GM12878 (cell line): ENCODE results near the gene MSH2. TPM values are rescaled to one million over a fixed set of nuclear protein-coding genes. Genes with fewer than 3 reads are reported as not detected.
"Not testable (repeated sequence)": the region's sequence is repeated elsewhere in the genome, so short reads cannot be mapped to it uniquely, and the experiment has no call there.

Experiments
- ATAC-seq: fragments of 200-7000 bp; cut with Tn5 transposase; 3 replicates; pipeline ENCODE4 v1.9.1; 2020; ENCODE audit warnings: mild to moderate bottlenecking, moderate library complexity
- BruUV-seq: library from RNA; stranded (reverse); fragments of 400-500 nt; replicated peaks from 2 replicates; lab custom pipeline; 2021; lab: Mats Ljungman, UMichigan
- CTCF ChIA-PET: fragments of 300-600 bp; sonication (Branson Sonifier 250); formaldehyde crosslinking; extraction: SDS; loops from one replicate; lab custom pipeline; 2021; ENCODE audit warnings: inconsistent platforms; lab: Yijun Ruan, JAX
- POLR2A ChIA-PET: fragments of 350-600 bp; formaldehyde crosslinking; extraction: SDS; loops from one replicate; lab custom pipeline; 2021; ENCODE audit warnings: inconsistent platforms; lab: Charles Lee
- RAD21 ChIA-PET: fragments of 300-600 bp; sonication (Branson Sonifier 250); formaldehyde crosslinking; loops from one replicate; lab custom pipeline; 2023; ENCODE audit warnings: antibody characterized with exemption; ENCODE audit not compliant: unreplicated experiment; lab: Charles Lee
- SMC1A ChIA-PET: fragments of 300-600 bp; sonication (Branson Sonifier 250); formaldehyde crosslinking; loops from one replicate; lab custom pipeline; 2023; ENCODE audit not compliant: unreplicated experiment, uncharacterized antibody; lab: Charles Lee
- DNase-seq: peaks from one replicate; pipeline ENCODE4 v3.0.0-alpha.2; 2011; ENCODE audit warnings: low read depth, low spot score
- FAIRE-seq: peaks from 3 replicates; lab custom pipeline; 2011; peaks lifted over from hg19 to GRCh38; lab: Jason Lieb, UNC
- H2AFZ ChIP-seq: 2 replicates; pipeline ENCODE4 v1.6.0; 2011; ENCODE audit warnings: low read depth, low read length, control low read depth; ENCODE audit not compliant: control insufficient read depth
- H3K27ac ChIP-seq: 2 replicates; pipeline ENCODE4 v1.5.1; 2011; ENCODE audit warnings: control low read depth; ENCODE audit not compliant: control insufficient read depth, insufficient read depth
- H3K27me3 ChIP-seq, 2 experiments: replicated peaks in 1 of 2; 2 replicates each; pipeline versions ENCODE4 v1.6.0 to v1.6.1; 2011; ENCODE audit warnings: low read length in 1 of 2; ENCODE audit not compliant: control insufficient read depth in 2 of 2, insufficient read depth in 2 of 2
- H3K36me3 ChIP-seq, 2 experiments: 2 replicates each; pipeline ENCODE4 v1.5.1; 2011; ENCODE audit warnings: low read length in 1 of 2; ENCODE audit not compliant: control insufficient read depth in 2 of 2, insufficient read depth in 2 of 2
- H3K4me1 ChIP-seq: 2 replicates; pipeline ENCODE4 v1.6.1; 2011; ENCODE audit warnings: mild to moderate bottlenecking, low read length, moderate library complexity, mixed read lengths; ENCODE audit not compliant: control insufficient read depth, insufficient read depth
- H3K4me2 ChIP-seq: 2 replicates; pipeline ENCODE4 v1.6.0; 2011; ENCODE audit warnings: control low read depth; ENCODE audit not compliant: control insufficient read depth, insufficient read depth
- H3K4me3 ChIP-seq: fragments of 200-600 bp; sonication (generic); 2 replicates; pipeline ENCODE4 v1.5.1; 2016
- H3K79me2 ChIP-seq: 2 replicates; pipeline ENCODE4 v1.6.0; 2011; ENCODE audit warnings: low read length; ENCODE audit not compliant: control insufficient read depth, insufficient read depth
- H3K9ac ChIP-seq: 2 replicates; pipeline ENCODE4 v1.8.0; 2011; ENCODE audit warnings: low read length, control low read depth, mixed read lengths; ENCODE audit not compliant: control insufficient read depth, insufficient read depth
- H3K9me3 ChIP-seq: replicated peaks from 3 replicates; pipeline ENCODE4 v1.5.1; 2011; ENCODE audit warnings: mild to moderate bottlenecking, low read length; ENCODE audit not compliant: control insufficient read depth, insufficient read depth
- H4K20me1 ChIP-seq: 2 replicates; pipeline ENCODE4 v1.6.0; 2011; ENCODE audit not compliant: control insufficient read depth, insufficient read depth
- WGBS: methylation state at CpG from one replicate; pipeline ENCODE4 v1.1.6; 2016; ENCODE audit warnings: low lambda C conversion rate; ENCODE audit not compliant: insufficient replicate concordance, insufficient coverage; ENCODE audit errors: missing lambda C conversion rate; 5-methylcytosine and 5-hydroxymethylcytosine counted together
- in situ Hi-C: fragments of 300-500 bp; cut with MboI; formaldehyde crosslinking; loops from 9 replicates; pipeline ENCODE4 v1.14.3; 2018; ENCODE audit warnings: mixed read lengths
- intact Hi-C: fragments of 100-400 bp; cut with micrococcal nuclease; formaldehyde crosslinking; loops from one replicate; pipeline ENCODE4 v1.14.2; 2022; ENCODE audit not compliant: unreplicated experiment
- polyA plus RNA-seq, 11 experiments: library from polyadenylated mRNA; depleted of rRNA in 4 of 11; unstranded in 6 of 11; stranded (reverse) in 5 of 11; fragments of >200 nt; fragmentation: Nextera tagmentation in 4 of 11; fragmentation: Illumina TruSeq in 1 of 11; extraction: Ambion mirVana in 4 of 11; extraction: Trizol in 1 of 11; gene quantifications; 1 replicate in 1 of 11; 2 replicates in 10 of 11; pipeline versions ENCODE4 v1.2.1 to v1.2.3, GENCODE V29; 2011 to 2016; ENCODE audit warnings: inconsistent platforms in 2 of 11, missing spikeins in 2 of 11, low read depth in 1 of 11
- total RNA-seq, 4 experiments: library from RNA; depleted of rRNA in 3 of 4; stranded (reverse); fragments of >200 nt in 3 of 4; fragmentation: Illumina TruSeq in 1 of 4; extraction: Trizol in 1 of 4; gene quantifications; 2 replicates each; pipeline versions ENCODE4 v1.2.1 to v1.2.3, GENCODE V29; 2013 to 2021
- TF ChIP-seq, protein P1 (sequence below): fragments of 150-350 bp; IDR thresholded peaks from 2 replicates; pipeline ENCODE4 v1.6.1; 2014; ENCODE audit warnings: mild to moderate bottlenecking, low read depth, low read length

The MSH2 gene
- total and polyA plus RNA-seq, 10 of the 15 experiments (the other 5 are each of a cell fraction or from before 2014, with no cell fraction given) = 24.3 to 94.4 (median 55.5) TPM

DNA sequence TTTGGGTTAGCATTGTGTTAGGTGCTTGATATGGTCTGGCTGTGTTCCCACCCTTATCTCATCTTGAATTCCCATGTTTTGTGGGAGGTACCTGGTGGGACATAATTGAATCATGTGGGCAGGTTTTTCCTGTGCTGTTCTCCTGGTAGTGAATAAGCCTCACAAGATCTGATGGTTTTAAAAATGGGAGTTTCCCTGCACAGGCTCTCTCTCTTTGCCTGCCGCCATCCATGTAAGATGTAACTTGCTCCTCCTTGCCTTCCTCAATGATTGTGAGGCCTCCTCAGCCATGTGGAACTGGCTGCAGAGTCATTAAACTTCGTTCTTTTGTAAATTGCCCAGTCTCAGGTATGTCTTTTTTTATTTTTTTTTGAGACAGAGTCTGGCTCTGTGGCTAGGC, 2.8 kb downstream of the MSH2 start:
- H3K9ac ChIP-seq = no peak overlapping the region
- no peaks in the 10 kb centered on the region for H4K20me1 ChIP-seq
- BruUV-seq = no TSS peak
- peaks cover 6% of the 10 kb centered on the region for H3K4me1 ChIP-seq
- no peak overlapping the region for H3K27ac ChIP-seq
- CTCF ChIA-PET = no interaction called here
- in situ Hi-C loops (no loop called here), intact Hi-C loops (no loop called here)
- peaks cover 33% of the 10 kb centered on the region for H3K79me2 ChIP-seq
- H3K9me3 ChIP-seq = peaks cover 8% of the 10 kb centered on the region; the same call in 2 of the 3 replicates
- H3K36me3 ChIP-seq = peaks cover 0 to 6% of the 10 kb centered on the region in 2 experiments; a peak in 3 of 4 replicates
- no peak overlapping the region for H2AFZ ChIP-seq
- no peak for DNase-seq
- H3K4me2 ChIP-seq = no peak overlapping the region
- POLR2A ChIA-PET = no interaction called here
- SMC1A ChIA-PET = no interaction called here
- no peak overlapping the region for H3K4me3 ChIP-seq
- H3K27me3 ChIP-seq = no peaks in the 10 kb centered on the region; a peak in 1 of 4 replicates
- FAIRE-seq = no peak
- TF ChIP-seq, protein P1, sequence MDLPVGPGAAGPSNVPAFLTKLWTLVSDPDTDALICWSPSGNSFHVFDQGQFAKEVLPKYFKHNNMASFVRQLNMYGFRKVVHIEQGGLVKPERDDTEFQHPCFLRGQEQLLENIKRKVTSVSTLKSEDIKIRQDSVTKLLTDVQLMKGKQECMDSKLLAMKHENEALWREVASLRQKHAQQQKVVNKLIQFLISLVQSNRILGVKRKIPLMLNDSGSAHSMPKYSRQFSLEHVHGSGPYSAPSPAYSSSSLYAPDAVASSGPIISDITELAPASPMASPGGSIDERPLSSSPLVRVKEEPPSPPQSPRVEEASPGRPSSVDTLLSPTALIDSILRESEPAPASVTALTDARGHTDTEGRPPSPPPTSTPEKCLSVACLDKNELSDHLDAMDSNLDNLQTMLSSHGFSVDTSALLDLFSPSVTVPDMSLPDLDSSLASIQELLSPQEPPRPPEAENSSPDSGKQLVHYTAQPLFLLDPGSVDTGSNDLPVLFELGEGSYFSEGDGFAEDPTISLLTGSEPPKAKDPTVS = no peak
- WGBS = 75% methylated on average over 2 of the region's 2 CpGs
- RAD21 ChIA-PET = no interaction called here
- ATAC-seq = no peak

DNA sequence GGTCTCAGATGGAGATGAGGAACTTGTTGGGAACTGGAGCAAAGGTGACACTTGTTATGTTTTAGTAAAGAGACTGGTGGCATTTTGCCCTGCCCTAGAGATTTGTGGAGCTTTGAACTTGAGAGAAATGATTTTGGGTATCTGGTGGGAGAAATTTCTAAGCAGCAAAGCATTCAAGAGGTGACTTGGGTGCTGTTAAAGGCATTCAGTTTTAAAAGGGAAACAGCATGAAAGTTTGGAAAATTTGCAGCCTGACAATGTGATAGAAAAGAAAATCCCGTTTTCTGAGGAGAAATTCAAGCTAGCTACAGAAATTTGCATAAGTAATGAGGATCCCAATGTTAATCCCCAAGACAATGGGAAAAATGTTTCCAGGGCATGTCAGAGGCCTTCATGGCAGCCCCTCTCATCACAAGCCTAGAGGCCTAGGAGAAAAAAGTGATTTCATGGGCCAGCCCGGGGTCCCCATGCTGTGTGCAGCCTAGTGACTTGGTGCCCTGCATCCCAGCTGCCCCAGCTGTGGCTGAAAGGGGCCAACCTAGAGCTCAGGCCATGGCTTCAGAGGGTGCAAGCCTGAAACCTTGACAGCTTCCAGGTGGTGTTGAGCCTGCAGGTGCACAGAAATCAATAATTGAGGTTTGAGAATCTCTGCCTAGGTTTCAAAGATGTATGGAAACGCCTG, 3.8 kb downstream of the MSH2 start:
- H3K27me3 ChIP-seq, FAIRE-seq, DNase-seq, H2AFZ ChIP-seq, H3K9ac ChIP-seq, H3K9me3 ChIP-seq, H3K4me1 ChIP-seq, H3K4me3 ChIP-seq, H3K27ac ChIP-seq, H4K20me1 ChIP-seq, SMC1A ChIA-PET, H3K4me2 ChIP-seq, ATAC-seq, intact Hi-C loops, H3K36me3 ChIP-seq, in situ Hi-C loops: not testable (repeated sequence)
- 87% methylated on average over 3 of the region's 3 CpGs for WGBS
- ChIA-PET POLR2A (interaction anchor here (1.2 kb wide), 1 partner anchor 16 kb away, joined by 4 read pairs; no protein-coding TSS in a partner anchor), RAD21 (interaction anchor here (1.0 kb wide), 1 partner anchor 70 kb away, joined by 3 read pairs; no protein-coding TSS in a partner anchor), CTCF (interaction anchor here (1.2 to 1.6 kb wide), 3 partner anchors 18 to 84 kb away, joined by 3 to 6 read pairs (median 6); no protein-coding TSS in a partner anchor)
- peaks cover 33% of the 10 kb centered on the region for H3K79me2 ChIP-seq
- BruUV-seq = TSS peak; percentile 37

DNA sequence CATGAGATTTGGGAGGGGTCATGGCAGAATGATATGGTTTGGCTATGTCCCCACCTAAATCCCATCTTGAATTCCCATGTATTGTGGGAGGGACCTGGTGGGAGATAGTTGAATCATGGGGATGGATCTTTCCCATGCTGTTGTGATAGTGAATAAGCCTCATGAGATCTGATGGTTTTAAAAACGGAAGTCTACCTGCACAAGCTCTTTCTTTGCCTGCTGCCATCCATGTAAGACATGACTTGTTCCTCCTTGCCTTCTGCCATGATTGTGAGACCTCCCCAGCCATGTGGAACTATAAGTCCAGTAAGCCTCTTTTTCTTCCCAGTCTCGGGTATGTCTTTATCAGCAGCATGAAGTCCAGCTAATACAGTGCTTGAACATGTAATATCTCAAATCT, 5.0 kb downstream of the MSH2 start:
- H3K36me3 ChIP-seq, H3K9me3 ChIP-seq, H3K9ac ChIP-seq, ATAC-seq, H3K4me1 ChIP-seq, intact Hi-C loops, BruUV-seq, H3K27ac ChIP-seq, FAIRE-seq, H3K4me3 ChIP-seq, H3K4me2 ChIP-seq, H3K27me3 ChIP-seq, DNase-seq, H4K20me1 ChIP-seq, in situ Hi-C loops, H2AFZ ChIP-seq: not testable (repeated sequence)
- H3K79me2 ChIP-seq = peaks cover 32% of the 10 kb centered on the region
- 61% methylated on average over 2 of the region's 2 CpGs for WGBS
- ChIA-PET SMC1A (interaction anchor here (0.8 to 1.1 kb wide), 2 partner anchors 30 to 73 kb away, joined by 3 to 4 read pairs; no protein-coding TSS in a partner anchor), POLR2A (interaction anchor here (0.6 to 0.8 kb wide), 2 partner anchors 35 to 1037 kb away, joined by 3 read pairs; no protein-coding TSS in a partner anchor), CTCF (interaction anchor here (1.2 to 1.6 kb wide), 2 partner anchors 19 to 71 kb away, joined by 3 to 6 read pairs; no protein-coding TSS in a partner anchor), RAD21 (interaction anchor here (1.2 kb wide), 1 partner anchor 20 kb away, joined by 3 read pairs; no protein-coding TSS in a partner anchor)
